Skin epidermis (tissue), 12 donors: ENCODE measurements around the gene C9orf40.

Source experiments
- H3K27ac ChIP-seq, 21 experiments: fragments of 200-600 bp; sonication (generic) in 11 of 21; one replicate each; pipeline ENCODE4 v1.5.0; 2020; ENCODE audit warnings: mild to moderate bottlenecking in 3 of 21, inconsistent platforms in 2 of 21, moderate library complexity in 2 of 21
- H3K4me3 ChIP-seq, 7 experiments: fragments of 200-600 bp; sonication (generic) in 2 of 7; one replicate each; pipeline ENCODE4 v1.5.0; 2020; ENCODE audit warnings: inconsistent platforms in 2 of 7, mild to moderate bottlenecking in 2 of 7, moderate library complexity in 1 of 7

C9orf40 gene

DNA sequence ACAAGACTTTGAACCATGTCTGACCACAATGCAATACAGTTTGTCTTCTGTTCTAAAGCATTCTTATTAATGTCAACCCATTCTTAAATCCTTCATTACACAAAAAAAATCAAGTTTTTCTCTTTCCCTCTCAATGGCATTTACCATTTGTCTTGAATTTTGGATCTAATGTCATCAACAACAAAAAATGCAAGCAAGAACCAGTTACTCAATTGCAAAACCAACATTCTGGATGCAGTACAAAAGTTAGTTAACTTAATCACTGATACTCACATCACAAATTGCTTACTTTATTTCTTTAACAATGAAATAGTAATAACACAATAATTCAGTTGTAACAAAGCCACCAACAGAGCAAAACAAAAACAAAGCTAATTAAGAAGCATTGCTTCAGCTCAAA is 6.0 kb downstream of the C9orf40 start:
- Histone ChIP-seq H3K4me3 (no peak overlapping the region), H3K27ac (no peak overlapping the region)

DNA sequence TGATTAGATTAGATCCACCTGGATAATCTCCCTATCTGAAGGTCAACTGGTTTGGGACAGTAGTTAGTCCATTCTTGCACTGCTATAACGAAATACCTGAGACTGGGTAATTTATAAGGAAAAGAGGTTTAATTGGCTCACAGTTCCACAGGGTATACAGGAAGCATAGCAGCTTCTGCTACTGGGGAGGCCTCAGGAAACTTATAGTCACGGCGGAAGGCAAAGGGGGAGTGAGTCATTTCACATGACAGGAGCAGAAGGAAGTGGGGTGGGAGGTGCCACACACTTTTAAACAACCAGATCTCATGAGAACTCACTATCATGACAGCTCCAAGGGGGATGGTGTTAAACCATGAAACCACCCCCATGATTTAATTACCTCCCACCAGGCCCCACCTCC is 9.9 kb downstream of the C9orf40 start:
- Histone ChIP-seq H3K4me3 (no peak overlapping the region), H3K27ac (no peak overlapping the region)

DNA sequence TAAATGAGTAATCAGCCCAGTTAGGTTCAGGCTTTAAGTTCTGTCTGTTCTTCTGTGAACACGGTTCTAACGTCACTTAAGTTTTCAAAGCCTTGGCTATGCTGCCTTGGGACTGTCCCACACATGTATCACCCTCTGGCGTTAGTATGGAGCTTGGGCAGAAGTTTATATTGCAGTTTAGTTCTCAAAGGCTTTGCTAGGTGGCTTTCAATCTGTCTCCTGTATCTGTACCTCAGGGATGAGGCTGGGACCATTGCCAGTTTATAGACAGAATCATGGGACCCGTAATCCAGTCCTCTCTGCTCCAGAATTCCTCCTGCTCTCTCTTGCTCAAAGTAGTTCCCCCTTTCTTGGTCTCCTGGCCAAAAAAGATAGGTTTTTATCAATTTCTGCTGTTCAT is 12.1 kb downstream of the C9orf40 start:
- H3K4me3 ChIP-seq, result no peak overlapping the region
- H3K27ac ChIP-seq, result no peak overlapping the region

DNA sequence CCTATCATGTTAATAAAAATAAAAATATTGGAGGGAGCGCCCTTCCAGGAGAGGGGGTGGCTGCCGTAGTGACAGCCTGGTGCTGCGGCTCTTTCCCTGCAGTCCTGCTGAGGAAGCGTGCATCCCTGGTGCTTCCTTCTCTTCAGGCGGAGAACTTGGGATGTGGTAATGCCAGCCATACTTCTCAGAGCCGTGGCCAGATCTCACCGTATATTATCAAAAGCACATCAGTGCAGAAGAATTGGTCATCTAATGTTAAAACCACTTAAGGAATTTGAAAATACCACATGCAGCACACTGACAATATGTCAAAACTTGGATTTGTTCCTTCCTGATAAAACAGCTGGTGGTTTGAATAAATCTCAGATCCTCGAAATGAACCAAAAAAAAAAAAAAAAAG is 17.7 kb downstream of the C9orf40 start:
- Histone ChIP-seq H3K27ac (no peak overlapping the region), H3K4me3 (no peak overlapping the region)

DNA sequence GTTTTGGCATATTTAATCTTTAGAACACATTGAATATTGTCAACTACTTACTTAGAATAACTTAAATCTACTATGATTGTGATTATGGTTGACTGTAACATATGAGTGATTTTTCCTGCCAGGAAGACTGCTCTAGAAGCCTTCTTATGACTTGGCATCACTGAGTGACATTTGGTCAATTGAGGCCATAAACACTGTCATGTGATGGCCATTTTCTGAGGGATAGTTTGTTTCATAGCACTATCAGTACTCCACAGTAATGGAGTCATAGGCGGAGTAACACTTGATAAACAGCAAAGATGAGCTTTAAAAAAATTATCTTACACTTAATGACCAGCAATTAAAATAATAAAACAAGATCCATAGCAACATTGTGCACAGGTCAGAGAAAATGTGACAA is 31.0 kb downstream of the C9orf40 start:
- no peak overlapping the region for H3K4me3 ChIP-seq
- H3K27ac ChIP-seq, result no peak overlapping the region

DNA sequence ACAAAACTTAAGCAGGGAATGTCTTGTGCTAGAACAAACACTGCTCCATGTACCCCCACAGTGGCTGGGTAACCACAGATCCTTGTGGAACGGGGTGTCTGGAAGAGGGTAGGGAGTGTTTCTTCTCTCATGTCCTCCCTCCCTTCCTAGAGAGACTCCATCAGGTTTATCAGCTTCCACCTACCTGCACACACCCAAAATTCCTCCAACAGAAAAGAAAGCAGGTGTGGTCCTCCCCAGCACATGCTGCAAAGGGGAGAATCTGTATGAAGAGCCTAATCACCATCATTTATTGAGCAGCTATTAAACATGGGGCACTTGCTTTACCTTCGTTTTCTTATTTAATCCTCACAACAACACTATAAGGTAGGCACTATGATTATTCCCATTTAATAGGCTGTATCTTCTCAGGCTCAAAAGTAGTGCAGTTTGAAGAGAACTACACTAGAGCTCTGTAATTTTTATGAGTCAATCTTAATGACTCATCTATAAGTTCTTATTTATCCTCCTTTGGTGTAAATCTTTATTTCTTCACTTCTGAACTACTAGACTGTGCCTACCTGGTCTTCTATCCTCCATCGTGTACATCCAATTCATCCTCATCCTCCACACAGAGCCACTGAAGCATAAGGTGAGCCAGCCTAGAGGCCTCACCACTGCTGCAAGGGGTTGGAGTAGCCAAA is 31.6 kb downstream of the C9orf40 start:
- no peak overlapping the region for H3K4me3 ChIP-seq
- no peak overlapping the region for H3K27ac ChIP-seq

DNA sequence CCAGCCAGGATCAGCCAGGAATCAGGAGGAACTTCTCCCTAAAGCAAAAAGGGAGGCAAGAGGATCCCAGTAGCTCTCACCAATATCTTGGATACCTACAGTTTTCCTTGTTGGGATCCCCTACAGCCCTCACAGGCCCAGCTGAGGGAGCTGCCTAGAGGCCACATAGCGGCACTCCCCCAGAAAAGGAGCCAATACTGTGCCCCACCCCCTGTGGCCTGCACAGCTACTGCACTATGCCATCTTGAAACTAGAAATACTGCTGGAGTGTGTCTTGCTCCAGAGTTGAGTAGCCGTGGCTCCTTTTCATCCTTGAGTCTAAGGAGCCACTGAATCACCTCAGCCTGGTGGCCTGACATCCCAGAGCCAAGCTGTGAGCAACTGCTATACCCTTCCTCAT is 42.7 kb downstream of the C9orf40 start:
- H3K27ac ChIP-seq, result no peak overlapping the region

DNA sequence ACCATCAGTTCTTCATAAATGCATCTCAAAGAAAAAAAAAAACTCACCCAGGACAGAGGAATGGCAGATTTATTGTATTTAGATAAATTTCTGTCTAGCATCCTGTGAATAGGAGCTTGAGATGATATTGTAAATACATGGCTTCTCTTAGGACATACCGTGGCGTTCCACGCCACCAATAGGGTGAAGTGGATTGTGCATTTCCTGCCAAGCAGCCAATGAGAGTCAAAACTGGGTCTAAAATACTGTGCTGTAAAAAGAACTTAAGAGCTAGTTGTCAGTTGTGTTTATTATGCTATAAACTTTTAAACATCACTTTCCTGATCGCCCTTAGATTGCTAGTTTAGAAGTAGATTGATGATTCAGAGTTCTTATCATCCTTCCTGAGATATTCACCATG is 44.0 kb downstream of the C9orf40 start:
- Histone ChIP-seq H3K27ac (no peak overlapping the region), H3K4me3 (no peak overlapping the region)

More for the DNA sequence above, 42.7 kb downstream of the C9orf40 start:
- no peak overlapping the region for H3K4me3 ChIP-seq

DNA sequence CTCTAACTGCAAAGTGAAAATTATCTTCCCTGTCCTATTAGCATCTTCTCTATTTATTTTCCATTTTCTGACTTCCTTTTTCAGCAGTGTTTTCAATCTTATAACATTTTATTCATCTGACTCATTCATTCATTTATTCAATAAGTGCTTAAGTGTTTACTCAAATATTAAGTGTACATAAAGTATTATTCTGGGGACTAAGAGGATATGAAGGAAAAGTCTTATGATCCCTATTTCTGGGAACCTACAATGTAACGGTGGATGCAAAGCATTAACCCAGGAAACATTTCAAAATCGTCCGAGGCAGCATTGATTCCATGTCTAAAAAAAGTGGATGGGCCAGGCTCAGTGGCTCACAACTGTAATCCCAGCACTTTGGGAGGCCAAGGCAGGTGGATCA is 45.6 kb downstream of the C9orf40 start:
- H3K4me3 ChIP-seq, result no peak overlapping the region
- no peak overlapping the region for H3K27ac ChIP-seq

DNA sequence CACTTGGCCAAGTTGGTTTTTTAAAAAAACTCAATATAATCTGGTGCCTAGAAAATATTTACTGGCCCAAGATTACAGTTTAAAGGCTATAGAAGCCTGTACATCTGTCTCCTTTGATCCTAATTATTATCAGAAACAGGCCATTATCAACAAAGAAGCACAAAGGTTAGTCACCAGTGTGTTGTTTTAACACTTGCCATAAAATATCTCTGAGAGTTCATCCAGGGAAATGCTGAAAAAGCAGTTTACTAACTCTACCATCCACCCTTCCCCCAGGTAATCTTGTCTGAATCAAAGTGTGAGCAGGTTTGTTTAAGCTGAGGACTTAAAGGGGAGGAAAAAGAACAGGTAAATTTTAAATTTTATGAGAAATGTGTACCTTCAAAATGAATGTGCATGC is 51.7 kb downstream of the C9orf40 start:
- no peak overlapping the region for H3K4me3 ChIP-seq
- H3K27ac ChIP-seq, result no peak overlapping the region
